RWPE1 (cell line): ENCODE measurements around the gene COBL.
A peak's percentile ranks its signal among the peaks of the same experiment; 100 is the strongest.

ENCODE experiments used
- CTCF ChIA-PET: fragments of 350-600 bp; sonication (Branson Sonifier 250); formaldehyde crosslinking; extraction: SDS; loops from one replicate; lab custom pipeline; 2021; lab: Yijun Ruan, JAX
- POLR2A ChIA-PET: fragments of 400-600 bp; formaldehyde crosslinking; extraction: SDS; loops from one replicate; lab custom pipeline; 2020; ENCODE audit warnings: antibody characterized with exemption; ENCODE audit not compliant: low non-redundant PET; lab: Yijun Ruan, JAX
- DNase-seq: peaks from one replicate; pipeline ENCODE4 v3.0.0; 2012; ENCODE audit warnings: low spot score
- H3K27ac ChIP-seq: fragments of 450-650 bp; 2 replicates; pipeline ENCODE4 v1.5.1; 2017
- TF ChIP-seq, protein P1 (sequence below): fragments of 450-650 bp; conservative IDR thresholded peaks from 2 replicates; pipeline ENCODE4 v1.5.1; 2017; ENCODE audit warnings: low read depth, mild to moderate bottlenecking

COBL gene

DNA sequence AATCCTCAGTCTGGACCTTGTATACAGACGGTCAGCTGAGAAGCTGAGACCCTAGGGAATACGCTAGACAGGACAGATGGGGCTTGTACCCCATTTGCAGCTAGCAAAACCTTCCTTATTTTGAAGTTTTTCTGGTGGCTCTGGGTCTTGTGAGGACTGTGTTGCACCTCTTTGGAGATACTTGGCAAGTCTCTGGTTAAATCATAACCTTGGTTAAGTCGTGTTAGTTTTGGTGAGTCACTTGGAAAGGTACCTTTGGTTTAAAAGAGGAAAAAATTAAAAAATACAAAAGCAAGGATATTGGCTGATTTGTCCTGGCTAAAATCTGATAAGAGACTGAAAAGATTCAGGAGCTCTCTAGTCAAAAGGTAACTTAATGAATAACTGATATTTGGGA, 140.6 kb downstream of the COBL start:
- CTCF ChIA-PET: no interaction called here

DNA sequence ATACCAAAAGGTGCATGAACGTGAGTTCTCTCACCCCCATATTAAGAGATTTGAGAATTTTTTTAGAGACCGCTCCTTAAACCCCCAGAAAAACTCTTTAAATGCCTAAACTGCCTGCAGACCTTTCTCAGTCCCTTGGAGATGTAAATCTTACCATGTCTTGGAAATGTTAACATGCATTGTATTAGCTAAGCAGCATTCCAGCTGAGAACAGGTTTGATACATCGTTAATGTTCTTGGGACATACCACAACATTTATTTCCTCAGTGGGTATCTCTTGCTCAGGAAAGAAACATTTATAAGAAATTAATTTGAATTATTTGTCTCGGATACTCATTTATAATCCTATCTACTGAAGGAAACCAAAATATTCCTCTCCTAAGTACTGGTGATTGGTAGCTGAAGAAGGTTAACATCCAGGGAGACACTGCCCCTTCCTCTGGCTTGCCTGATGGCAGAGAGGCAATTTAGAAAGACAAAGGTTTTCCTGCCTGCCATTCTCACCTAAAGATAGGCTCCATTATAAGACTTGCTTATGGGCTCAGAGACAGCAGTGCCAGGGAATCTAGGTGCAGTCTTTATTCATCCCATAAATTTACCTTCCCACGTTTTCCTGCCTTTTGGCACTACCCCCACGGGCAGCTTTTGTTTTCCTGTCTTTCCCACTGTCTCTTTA, 141.2 kb downstream of the COBL start:
- DNase-seq: no peak
- POLR2A ChIA-PET: no interaction called here
- CTCF ChIA-PET: no interaction called here
- TF ChIP-seq, protein P1, sequence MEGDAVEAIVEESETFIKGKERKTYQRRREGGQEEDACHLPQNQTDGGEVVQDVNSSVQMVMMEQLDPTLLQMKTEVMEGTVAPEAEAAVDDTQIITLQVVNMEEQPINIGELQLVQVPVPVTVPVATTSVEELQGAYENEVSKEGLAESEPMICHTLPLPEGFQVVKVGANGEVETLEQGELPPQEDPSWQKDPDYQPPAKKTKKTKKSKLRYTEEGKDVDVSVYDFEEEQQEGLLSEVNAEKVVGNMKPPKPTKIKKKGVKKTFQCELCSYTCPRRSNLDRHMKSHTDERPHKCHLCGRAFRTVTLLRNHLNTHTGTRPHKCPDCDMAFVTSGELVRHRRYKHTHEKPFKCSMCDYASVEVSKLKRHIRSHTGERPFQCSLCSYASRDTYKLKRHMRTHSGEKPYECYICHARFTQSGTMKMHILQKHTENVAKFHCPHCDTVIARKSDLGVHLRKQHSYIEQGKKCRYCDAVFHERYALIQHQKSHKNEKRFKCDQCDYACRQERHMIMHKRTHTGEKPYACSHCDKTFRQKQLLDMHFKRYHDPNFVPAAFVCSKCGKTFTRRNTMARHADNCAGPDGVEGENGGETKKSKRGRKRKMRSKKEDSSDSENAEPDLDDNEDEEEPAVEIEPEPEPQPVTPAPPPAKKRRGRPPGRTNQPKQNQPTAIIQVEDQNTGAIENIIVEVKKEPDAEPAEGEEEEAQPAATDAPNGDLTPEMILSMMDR: no peak
- H3K27ac ChIP-seq: no peak overlapping the region

More for the DNA sequence above, 140.6 kb downstream of the COBL start:
- DNase-seq: no peak
- no peak overlapping the region for H3K27ac ChIP-seq
- POLR2A ChIA-PET: no interaction called here
- TF ChIP-seq, protein P1: no peak

DNA sequence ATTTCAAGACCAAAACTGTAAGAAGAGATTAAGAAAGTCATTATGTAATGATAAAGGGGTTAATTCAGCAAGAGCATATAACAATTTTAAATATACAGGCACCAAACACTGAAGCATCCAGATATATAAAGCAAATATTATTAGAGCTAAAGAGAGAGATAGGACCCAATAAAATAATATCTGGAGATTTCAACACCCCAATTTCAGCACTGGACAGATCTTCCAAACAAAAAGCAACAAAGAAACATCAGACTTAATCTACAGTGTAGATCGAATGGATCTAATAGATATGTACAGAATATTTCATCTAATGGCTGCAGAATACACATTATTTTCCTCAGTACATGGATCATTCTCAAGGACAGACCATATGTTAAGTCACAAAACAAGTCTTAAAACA, 151.3 kb downstream of the COBL start:
- DNase-seq: no peak
- ChIA-PET CTCF (interaction anchor here (3.4 kb wide), 1 partner anchor 203 kb away, joined by 64 read pairs; no protein-coding TSS in a partner anchor), POLR2A (no interaction called here)
- TF ChIP-seq, protein P1: no peak
- H3K27ac ChIP-seq: no peak overlapping the region

DNA sequence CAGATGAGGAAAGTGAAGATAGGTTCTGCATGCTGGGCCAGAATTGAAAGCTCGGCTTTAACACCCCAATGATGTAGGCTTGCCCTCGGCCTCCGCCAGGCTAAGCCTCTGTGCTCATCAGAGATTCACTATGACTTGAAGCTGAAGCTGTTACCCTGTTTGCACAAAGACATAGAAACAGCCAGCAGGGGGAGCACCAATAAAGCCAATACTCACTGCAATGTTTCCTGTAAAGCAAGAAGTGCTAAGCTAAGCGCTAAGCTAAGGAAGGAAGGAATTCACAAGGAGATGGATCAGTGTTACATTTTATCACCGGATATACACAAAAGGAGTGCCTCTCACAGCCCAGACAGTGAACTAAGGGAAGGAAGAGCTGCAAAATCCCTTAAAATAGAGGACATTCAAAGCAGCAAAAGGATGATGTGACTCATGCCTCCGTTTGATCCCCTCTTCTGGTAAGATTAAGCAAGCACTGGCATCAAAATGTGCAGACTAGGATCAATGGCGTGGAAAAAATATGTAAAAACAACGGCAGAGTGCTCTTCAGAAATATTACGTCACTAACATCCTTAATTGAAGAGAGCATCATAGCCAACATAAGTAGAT, 153.8 kb downstream of the COBL start:
- ChIA-PET CTCF (interaction anchor here (0.6 to 3.4 kb wide), 19 partner anchors 10 to 626 kb away, joined by 3 to 64 read pairs (median 4); no protein-coding TSS in a partner anchor), POLR2A (no interaction called here)
- TF ChIP-seq, protein P1: peak; percentile 92
- H3K27ac ChIP-seq: no peak overlapping the region
- DNase-seq: peak; percentile 61

DNA sequence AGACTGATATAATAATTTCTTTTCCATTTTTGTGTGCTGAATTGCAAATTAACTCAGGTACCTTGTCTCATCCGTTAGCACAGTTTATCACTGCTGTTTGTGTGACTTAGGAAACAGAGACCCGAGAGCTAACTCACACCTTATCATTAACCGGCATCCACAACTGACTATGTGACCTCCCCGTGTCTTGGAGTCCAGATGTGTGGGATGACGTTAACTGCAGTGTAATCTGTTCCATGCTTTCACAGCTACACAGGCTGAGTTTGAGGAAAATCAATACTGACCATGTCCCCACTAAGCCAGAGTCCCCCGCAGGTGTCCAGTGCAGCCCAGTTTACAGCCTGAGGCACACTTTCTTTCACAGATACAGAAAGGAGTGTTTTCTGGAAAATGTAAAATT, 154.7 kb downstream of the COBL start:
- H3K27ac ChIP-seq: no peak overlapping the region
- DNase-seq: no peak
- CTCF ChIA-PET: interaction anchor here (0.6 to 3.4 kb wide), 16 partner anchors 9 to 1027 kb away, joined by 3 to 64 read pairs (median 6); no protein-coding TSS in a partner anchor
- TF ChIP-seq, protein P1: no peak
- POLR2A ChIA-PET: no interaction called here

DNA sequence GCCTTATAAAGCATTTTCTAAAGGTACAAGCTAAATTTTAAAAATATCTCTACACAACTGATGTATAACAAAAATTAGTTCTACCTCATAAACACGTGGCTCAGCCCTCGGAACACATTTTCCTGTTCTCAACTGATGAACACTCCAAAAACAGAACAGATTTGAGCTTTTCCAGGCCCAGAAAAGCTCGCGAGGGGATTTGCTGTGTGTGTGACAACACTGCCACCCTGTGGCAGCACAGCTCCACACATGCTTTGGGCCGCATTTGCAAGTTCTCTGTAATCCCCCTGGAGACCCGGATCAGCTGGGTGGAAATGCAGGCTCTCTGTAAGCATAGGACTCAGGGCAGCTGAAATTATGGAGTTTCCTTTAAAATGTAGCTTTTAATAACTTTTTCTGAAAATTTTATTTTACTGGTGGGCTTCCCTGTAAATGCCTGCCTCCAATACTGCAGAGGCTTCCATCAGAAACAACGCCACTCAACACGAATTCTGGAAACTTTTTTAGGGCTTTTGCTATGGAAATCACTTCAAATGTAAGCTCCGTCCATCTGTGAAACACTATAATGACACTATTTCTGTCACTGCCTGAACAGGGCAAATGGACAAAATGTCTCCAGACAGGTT, 155.5 kb downstream of the COBL start:
- CTCF ChIA-PET: interaction anchor here (0.6 to 3.3 kb wide), 34 partner anchors 9 to 1026 kb away, joined by 3 to 19 read pairs (median 4); no protein-coding TSS in a partner anchor
- TF ChIP-seq, protein P1: peak; percentile 99
- POLR2A ChIA-PET: no interaction called here
- no peak overlapping the region for H3K27ac ChIP-seq
- DNase-seq: peak; percentile 56
